ENCODE measurements around the gene YTHDF1.

Gene YTHDF1

GRCh38 chr20:63156221-63156671 lies 59.7 kb downstream of the YTHDF1 start:
- no peak for DNase-seq (ENCODE audit: low read depth in 3 of 3)

GRCh38 chr20:63155266-63156165 lies 60.4 kb downstream of the YTHDF1 start:
- no peak for DNase-seq (ENCODE audit: low read depth in 3 of 3)

- DNase-seq (ENCODE audit: low read depth in 3 of 3), result no peak
Measured at GRCh38 chr20:63154395-63154794, 61.5 kb downstream of the YTHDF1 start.

GRCh38 chr20:63153254-63154221 lies 62.4 kb downstream of the YTHDF1 start:
- DNase-seq (ENCODE audit: low read depth in 3 of 3), result no peak

GRCh38 chr20:63152322-63153253 lies 63.3 kb downstream of the YTHDF1 start:
- no peak for DNase-seq (ENCODE audit: low read depth in 3 of 3)

- DNase-seq (ENCODE audit: low read depth in 3 of 3), result no peak
Measured at GRCh38 chr20:63151554-63152321, 64.2 kb downstream of the YTHDF1 start.

- DNase-seq (ENCODE audit: low read depth in 3 of 3), result no peak
Measured at GRCh38 chr20:63150911-63151531, 64.9 kb downstream of the YTHDF1 start.

GRCh38 chr20:63150391-63150898 lies 65.5 kb downstream of the YTHDF1 start:
- DNase-seq (ENCODE audit: low read depth in 3 of 3), result no peak

- DNase-seq (ENCODE audit: low read depth in 3 of 3), result no peak
Measured at GRCh38 chr20:63149531-63150192, 66.3 kb downstream of the YTHDF1 start.

GRCh38 chr20:63148696-63149095 lies 67.2 kb downstream of the YTHDF1 start:
- no peak for DNase-seq (ENCODE audit: low read depth in 3 of 3)

GRCh38 chr20:63147532-63147931 lies 68.4 kb downstream of the YTHDF1 start:
- no peak for DNase-seq (ENCODE audit: low read depth in 3 of 3)

Data from stimulated activated CD4-positive, alpha-beta T cell treated with anti-CD3 and anti-CD28 coated beads, TNF-alpha, amount 100 ng/mL, for 4 hours (primary cell).